Natural killer cell treated with Interleukin-12 subunit alpha and Interleukin-12 subunit beta and Interleukin-15 and Interleukin-18, amount 100 ng/mL, for 72 hours (primary cell): ENCODE results near the gene KPNA2. TPM values are rescaled to one million over a fixed set of nuclear protein-coding genes. Genes with fewer than 3 reads are reported as not detected.
"Not testable (repeated sequence)": the region's sequence is repeated elsewhere in the genome, so short reads cannot be mapped to it uniquely, and the experiment has no call there.

Source experiments
- ATAC-seq, 2 donors: fragments of 150-1000 bp; cut with Tn5 transposase in 1 of 2; sonication (Bioruptor Pico), chemical (Tn5 transposase) in 1 of 2; 2 replicates each; pipeline ENCODE4 v1.10.0; 2021
- DNase-seq: peaks from one replicate; pipeline ENCODE4 v3.0.0; 2022; ENCODE audit warnings: low spot score
- H3K27ac Mint-ChIP-seq, 2 donors: 1 replicate in 1 of 2; 2 replicates in 1 of 2; pipeline ENCODE4 v1.8.0; 2022; ENCODE audit warnings: mixed read lengths in 2 of 2, mild to moderate bottlenecking in 1 of 2, moderate library complexity in 1 of 2
- H3K27me3 Mint-ChIP-seq, 2 donors: 1 replicate in 1 of 2; 2 replicates in 1 of 2; pipeline ENCODE4 v1.8.0; 2022; ENCODE audit warnings: mixed read lengths in 2 of 2
- H3K36me3 Mint-ChIP-seq: one replicate; pipeline ENCODE4 v1.8.0; 2022; ENCODE audit warnings: mixed read lengths
- H3K4me1 Mint-ChIP-seq, 2 donors: 1 replicate in 1 of 2; 2 replicates in 1 of 2; pipeline ENCODE4 v1.8.0; 2022; ENCODE audit warnings: low read depth in 2 of 2, mixed read lengths in 2 of 2, mild to moderate bottlenecking in 1 of 2
- H3K4me3 Mint-ChIP-seq: one replicate; pipeline ENCODE4 v1.8.0; 2022; ENCODE audit warnings: mixed read lengths
- H3K9me3 Mint-ChIP-seq: 2 replicates; pipeline ENCODE4 v1.8.0; 2022; ENCODE audit warnings: mixed read lengths
- total RNA-seq, 2 donors: library from RNA; stranded (reverse); gene quantifications; one replicate each; pipeline ENCODE4 v1.2.3, GENCODE V29; 2022

Gene KPNA2
- total RNA-seq, 2 donors from 2014 or later: 172 to 218 TPM

- no peak for DNase-seq
- H3K36me3 Mint-ChIP-seq: no peaks in the 10 kb centered on the region
- no peaks in the 10 kb centered on the region for H3K9me3 Mint-ChIP-seq
- no peak overlapping the region for H3K27ac Mint-ChIP-seq
- no peaks in the 10 kb centered on the region for H3K27me3 Mint-ChIP-seq
- H3K4me1 Mint-ChIP-seq: peaks cover 5 to 6% of the 10 kb centered on the region in 2 donors
- H3K4me3 Mint-ChIP-seq: no peak overlapping the region
- no peak for ATAC-seq
These were observed 28.7 kb upstream of the KPNA2 start for GRCh38 chr17:68006797-68007196.

GRCh38 chr17:68011199-68011665 lies 24.3 kb upstream of the KPNA2 start:
- Mint-ChIP-seq H3K27ac (no peak overlapping the region), H3K9me3 (no peaks in the 10 kb centered on the region), H3K4me3 (peak overlapping the region; percentile 82), H3K27me3 (no peaks in the 10 kb centered on the region), H3K4me1 (peaks cover 5 to 6% of the 10 kb centered on the region in 2 donors), H3K36me3 (no peaks in the 10 kb centered on the region)
- peak; percentile 77 for DNase-seq
- peak; percentile 89 to 93 for ATAC-seq

- ATAC-seq: no peak
- H3K27ac Mint-ChIP-seq: no peak overlapping the region
- H3K36me3 Mint-ChIP-seq: no peaks in the 10 kb centered on the region
These were observed 22.1 kb upstream of the KPNA2 start for GRCh38 chr17:68013385-68013784.

GRCh38 chr17:68015081-68015723 lies 20.3 kb upstream of the KPNA2 start:
- Mint-ChIP-seq H3K4me3 (no peak overlapping the region), H3K9me3 (no peaks in the 10 kb centered on the region), H3K4me1 (peaks cover 13% of the 10 kb centered on the region in 2 donors), H3K36me3 (no peaks in the 10 kb centered on the region), H3K27me3 (no peaks in the 10 kb centered on the region), H3K27ac (no peak overlapping the region)
- DNase-seq (no peak), ATAC-seq (no peak)

More at GRCh38 chr17:68013385-68013784, 22.1 kb upstream of the KPNA2 start:
- no peak for DNase-seq
- Mint-ChIP-seq H3K27me3 (no peaks in the 10 kb centered on the region), H3K9me3 (no peaks in the 10 kb centered on the region), H3K4me1 (peaks cover 5 to 6% of the 10 kb centered on the region in 2 donors), H3K4me3 (no peak overlapping the region)

GRCh38 chr17:68016838-68017237 lies 18.7 kb upstream of the KPNA2 start:
- ATAC-seq (no peak), DNase-seq (no peak)
- no peaks in the 10 kb centered on the region for H3K27me3 Mint-ChIP-seq
- peak overlapping the region in 1 of 2 donors; percentile 63 for H3K27ac Mint-ChIP-seq
- H3K4me1 Mint-ChIP-seq: peaks cover 12 to 15% of the 10 kb centered on the region in 2 donors
- no peaks in the 10 kb centered on the region for H3K36me3 Mint-ChIP-seq
- no peak overlapping the region for H3K4me3 Mint-ChIP-seq
- no peaks in the 10 kb centered on the region for H3K9me3 Mint-ChIP-seq

GRCh38 chr17:68018493-68018892 lies 17.0 kb upstream of the KPNA2 start:
- H3K27ac Mint-ChIP-seq, DNase-seq, H3K9me3 Mint-ChIP-seq, H3K36me3 Mint-ChIP-seq, H3K27me3 Mint-ChIP-seq, ATAC-seq, H3K4me3 Mint-ChIP-seq: not testable (repeated sequence)
- peaks cover 12 to 15% of the 10 kb centered on the region in 2 donors for H3K4me1 Mint-ChIP-seq

- no peaks in the 10 kb centered on the region for H3K27me3 Mint-ChIP-seq
These were observed 16.2 kb upstream of the KPNA2 start for GRCh38 chr17:68019336-68019674.

GRCh38 chr17:68019675-68020408 lies 15.7 kb upstream of the KPNA2 start:
- H3K4me1 Mint-ChIP-seq: peaks cover 12 to 15% of the 10 kb centered on the region in 2 donors
- no peaks in the 10 kb centered on the region for H3K9me3 Mint-ChIP-seq
- peak; percentile 98 for DNase-seq
- ATAC-seq: peak; percentile 97
- no peaks in the 10 kb centered on the region for H3K36me3 Mint-ChIP-seq
- H3K27ac Mint-ChIP-seq: peak overlapping the region; percentile 89 to 97
- no peaks in the 10 kb centered on the region for H3K27me3 Mint-ChIP-seq
- H3K4me3 Mint-ChIP-seq: peak overlapping the region; percentile 89

More at GRCh38 chr17:68019336-68019674, 16.2 kb upstream of the KPNA2 start:
- H3K27ac Mint-ChIP-seq: peak overlapping the region; percentile 89 to 97
- H3K4me1 Mint-ChIP-seq: peaks cover 12 to 15% of the 10 kb centered on the region in 2 donors
- H3K9me3 Mint-ChIP-seq: no peaks in the 10 kb centered on the region
- H3K4me3 Mint-ChIP-seq: peak overlapping the region; percentile 89
- ATAC-seq (no peak), DNase-seq (no peak)
- no peaks in the 10 kb centered on the region for H3K36me3 Mint-ChIP-seq

GRCh38 chr17:68020409-68020756 lies 15.2 kb upstream of the KPNA2 start:
- H3K36me3 Mint-ChIP-seq: no peaks in the 10 kb centered on the region
- DNase-seq (no peak), ATAC-seq (no peak)
- peaks cover 12 to 15% of the 10 kb centered on the region in 2 donors for H3K4me1 Mint-ChIP-seq
- H3K27ac Mint-ChIP-seq: peak overlapping the region; percentile 89 to 97
- H3K27me3 Mint-ChIP-seq: no peaks in the 10 kb centered on the region
- H3K9me3 Mint-ChIP-seq: no peaks in the 10 kb centered on the region
- H3K4me3 Mint-ChIP-seq: peak overlapping the region; percentile 89

GRCh38 chr17:68020791-68021190 lies 14.7 kb upstream of the KPNA2 start:
- not testable (repeated sequence) for DNase-seq, ATAC-seq, H3K9me3 Mint-ChIP-seq, H3K27me3 Mint-ChIP-seq, H3K36me3 Mint-ChIP-seq
- Mint-ChIP-seq H3K4me1 (peaks cover 12 to 15% of the 10 kb centered on the region in 2 donors), H3K27ac (peak overlapping the region; percentile 89 to 97), H3K4me3 (peak overlapping the region; percentile 89)

GRCh38 chr17:68021963-68022362 lies 13.6 kb upstream of the KPNA2 start:
- no peaks in the 10 kb centered on the region for H3K27me3 Mint-ChIP-seq
- no peak for ATAC-seq
- no peak for DNase-seq
- no peaks in the 10 kb centered on the region for H3K9me3 Mint-ChIP-seq
- H3K36me3 Mint-ChIP-seq: no peaks in the 10 kb centered on the region
- peaks cover 12 to 15% of the 10 kb centered on the region in 2 donors for H3K4me1 Mint-ChIP-seq
- no peak overlapping the region for H3K4me3 Mint-ChIP-seq
- H3K27ac Mint-ChIP-seq: no peak overlapping the region

GRCh38 chr17:68022547-68022946 lies 13.0 kb upstream of the KPNA2 start:
- not testable (repeated sequence) for ATAC-seq, H3K9me3 Mint-ChIP-seq

GRCh38 chr17:68029512-68030215 lies 5.9 kb upstream of the KPNA2 start:
- Mint-ChIP-seq H3K27me3 (no peaks in the 10 kb centered on the region), H3K4me3 (no peak overlapping the region), H3K9me3 (no peaks in the 10 kb centered on the region), H3K36me3 (no peaks in the 10 kb centered on the region), H3K27ac (no peak overlapping the region), H3K4me1 (no peaks in the 10 kb centered on the region)
- DNase-seq (no peak), ATAC-seq (no peak)

More at GRCh38 chr17:68022547-68022946, 13.0 kb upstream of the KPNA2 start:
- DNase-seq, H3K36me3 Mint-ChIP-seq, H3K4me3 Mint-ChIP-seq, H3K27ac Mint-ChIP-seq, H3K27me3 Mint-ChIP-seq: not testable (repeated sequence)
- H3K4me1 Mint-ChIP-seq: peaks cover 12 to 15% of the 10 kb centered on the region in 2 donors
